DOHH2 (cell line): Measurements from ENCODE around the gene LRRFIP2.
"Not testable (repeated sequence)": the region's sequence is repeated elsewhere in the genome, so short reads cannot be mapped to it uniquely, and the experiment has no call there.

ENCODE experiments used
- H3F3A ChIP-seq: fragments of 200-600 bp; sonication (generic), shearing (Covaris generic); 2 replicates; pipeline ENCODE4 v1.6.0; 2016; ENCODE audit warnings: antibody characterized with exemption, mild to moderate bottlenecking; ENCODE audit not compliant: control insufficient read depth, insufficient read depth
- H3K27ac ChIP-seq: fragments of 200-600 bp; sonication (generic); 2 replicates; pipeline ENCODE4 v1.5.1; 2014; ENCODE audit warnings: low read depth, mild to moderate bottlenecking, low read length, moderate library complexity
- H3K27me3 ChIP-seq: fragments of 200-600 bp; sonication (generic); 2 replicates; pipeline ENCODE4 v1.6.1; 2014; ENCODE audit warnings: mild to moderate bottlenecking, low read length, mixed read lengths; ENCODE audit not compliant: control insufficient read depth
- H3K36me3 ChIP-seq: fragments of 200-600 bp; sonication (generic); 2 replicates; pipeline ENCODE4 v1.6.1; 2014; ENCODE audit warnings: mild to moderate bottlenecking, low read length, moderate library complexity, mixed read lengths; ENCODE audit not compliant: control insufficient read depth
- H3K4me1 ChIP-seq: fragments of 200-600 bp; sonication (generic); 2 replicates; pipeline ENCODE4 v1.6.1; 2014; ENCODE audit warnings: mild to moderate bottlenecking, low read length, mixed read lengths; ENCODE audit not compliant: control insufficient read depth
- H3K4me2 ChIP-seq: fragments of 200-600 bp; sonication (generic); 2 replicates; pipeline ENCODE4 v1.6.0; 2014; ENCODE audit warnings: mild to moderate bottlenecking, low read length, moderate library complexity
- H3K4me3 ChIP-seq: fragments of 200-600 bp; sonication (generic); 2 replicates; pipeline ENCODE4 v1.5.1; 2014; ENCODE audit warnings: mild to moderate bottlenecking, low read length, mixed read lengths
- H3K79me2 ChIP-seq: fragments of 200-600 bp; sonication (generic); 2 replicates; pipeline ENCODE4 v1.6.1; 2014; ENCODE audit warnings: mild to moderate bottlenecking, low read length, mixed read lengths; ENCODE audit not compliant: control insufficient read depth
- H3K9me2 ChIP-seq: fragments of 200-600 bp; sonication (generic); replicated peaks from 2 replicates; pipeline ENCODE4 v1.6.1; 2014; ENCODE audit warnings: mild to moderate bottlenecking, low read length, mixed read lengths; ENCODE audit not compliant: control insufficient read depth
- H3K9me3 ChIP-seq: fragments of 200-600 bp; sonication (generic); 2 replicates; pipeline ENCODE4 v1.6.1; 2014; ENCODE audit warnings: antibody characterized with exemption, low read length, mixed read lengths; ENCODE audit not compliant: control insufficient read depth, insufficient read depth
- H4K20me1 ChIP-seq: fragments of 200-600 bp; sonication (generic); 2 replicates; pipeline ENCODE4 v1.6.0; 2014; ENCODE audit warnings: low read depth, mild to moderate bottlenecking, antibody characterized with exemption, low read length, moderate library complexity; ENCODE audit not compliant: control insufficient read depth, insufficient read depth
- CTCF ChIP-seq: fragments of 200-600 bp; sonication (generic); IDR thresholded peaks from one replicate; pipeline ENCODE4 v1.5.1; 2014; ENCODE audit warnings: antibody characterized with exemption, mild to moderate bottlenecking, low read depth, low read length; ENCODE audit not compliant: poor library complexity, severe bottlenecking
- EZH2phosphoT487 ChIP-seq: fragments of 200-600 bp; sonication (generic); IDR thresholded peaks from 2 replicates; pipeline ENCODE4 v1.6.1; 2017; ENCODE audit warnings: borderline replicate concordance, mild to moderate bottlenecking, antibody characterized with exemption, low read length, moderate library complexity, mixed read lengths

The LRRFIP2 gene

GRCh38 chr3:37216597-37217097, 42.3 kb upstream of the LRRFIP2 start:
- Histone ChIP-seq H4K20me1 (no peaks in the 10 kb centered on the region), H3K27me3 (0 out of 2 replicates have a peak, but pooled peaks cover 5% of the 10 kb centered on the region)
- no peak for TF ChIP-seq CTCF
- TF ChIP-seq EZH2phosphoT487, result no peak

GRCh38 chr3:37214076-37214475, 39.7 kb upstream of the LRRFIP2 start:
- no peak for TF ChIP-seq EZH2phosphoT487
- TF ChIP-seq CTCF, result no peak
- Histone ChIP-seq H3K27me3 (no peaks in the 10 kb centered on the region), H3K36me3 (no peaks in the 10 kb centered on the region)

More at GRCh38 chr3:37216597-37217097, 42.3 kb upstream of the LRRFIP2 start:
- Histone ChIP-seq H3K79me2 (no peaks in the 10 kb centered on the region), H3K4me3 (no peak overlapping the region), H3K9me2 (no peaks in the 10 kb centered on the region), H3K4me2 (no peak overlapping the region), H3K9me3 (peaks cover 9% of the 10 kb centered on the region; the same call in 1 of the 2 replicates), H3K36me3 (no peaks in the 10 kb centered on the region), H3F3A (no peaks in the 10 kb centered on the region), H3K27ac (no peak overlapping the region), H3K4me1 (no peaks in the 10 kb centered on the region)

DNA sequence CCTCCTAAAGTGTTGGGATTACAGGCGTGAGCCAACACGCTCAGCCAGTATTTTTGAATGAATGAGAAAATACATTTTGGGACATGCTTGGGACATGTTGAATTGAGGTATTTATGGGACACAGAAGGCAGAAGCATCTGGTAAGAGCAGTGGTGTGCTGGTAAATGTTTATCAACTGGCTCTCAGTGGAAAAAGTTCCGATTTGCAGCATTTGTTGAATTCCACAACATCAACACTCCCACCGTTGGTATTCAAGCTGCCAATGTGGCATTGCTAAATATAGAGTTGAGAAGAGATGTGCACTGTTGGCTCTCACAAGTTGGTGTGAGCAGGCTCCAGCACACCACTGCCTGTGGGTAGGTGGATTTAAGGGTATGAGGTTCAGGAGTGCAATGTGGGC, 35.8 kb upstream of the LRRFIP2 start:
- Histone ChIP-seq H3K9me2 (no peaks in the 10 kb centered on the region), H3K79me2 (no peaks in the 10 kb centered on the region), H4K20me1 (no peaks in the 10 kb centered on the region), H3K36me3 (no peaks in the 10 kb centered on the region), H3K27ac (no peak overlapping the region), H3K9me3 (no peaks in the 10 kb centered on the region), H3K4me2 (no peak overlapping the region), H3K4me3 (no peak overlapping the region), H3K4me1 (no peaks in the 10 kb centered on the region), H3F3A (no peaks in the 10 kb centered on the region), H3K27me3 (no peaks in the 10 kb centered on the region)
- TF ChIP-seq EZH2phosphoT487, result no peak
- no peak for TF ChIP-seq CTCF

More at GRCh38 chr3:37214076-37214475, 39.7 kb upstream of the LRRFIP2 start:
- Histone ChIP-seq H3F3A (no peaks in the 10 kb centered on the region), H3K9me2 (no peaks in the 10 kb centered on the region), H3K4me3 (no peak overlapping the region), H4K20me1 (no peaks in the 10 kb centered on the region), H3K27ac (no peak overlapping the region), H3K4me1 (no peaks in the 10 kb centered on the region), H3K79me2 (no peaks in the 10 kb centered on the region), H3K9me3 (peaks cover 9% of the 10 kb centered on the region; the same call in 1 of the 2 replicates), H3K4me2 (no peak overlapping the region)

DNA sequence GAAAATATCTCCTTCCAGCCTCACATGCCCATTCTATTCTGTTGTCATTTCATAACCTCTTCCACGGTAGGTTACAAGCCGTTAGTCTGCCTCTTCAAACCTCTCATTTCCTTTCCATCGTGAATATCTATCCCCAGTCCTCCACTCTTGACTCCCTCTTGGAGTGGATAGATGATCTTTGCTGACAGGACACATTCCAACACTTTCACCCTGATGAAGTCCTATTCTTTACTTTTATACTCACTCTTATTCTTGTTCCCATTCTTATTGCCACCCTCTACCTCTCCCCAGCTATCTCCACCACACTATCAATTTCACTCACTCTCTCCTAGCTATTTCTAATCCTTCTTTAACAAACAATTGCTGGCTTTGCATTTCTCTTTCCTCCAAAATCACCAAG, 34.2 kb upstream of the LRRFIP2 start:
- not testable (repeated sequence) for H3K79me2 ChIP-seq, H3K27me3 ChIP-seq, H3K36me3 ChIP-seq, H3K9me2 ChIP-seq, H3K9me3 ChIP-seq, H3F3A ChIP-seq, H3K4me1 ChIP-seq, H3K4me2 ChIP-seq, H3K27ac ChIP-seq, H4K20me1 ChIP-seq, H3K4me3 ChIP-seq

DNA sequence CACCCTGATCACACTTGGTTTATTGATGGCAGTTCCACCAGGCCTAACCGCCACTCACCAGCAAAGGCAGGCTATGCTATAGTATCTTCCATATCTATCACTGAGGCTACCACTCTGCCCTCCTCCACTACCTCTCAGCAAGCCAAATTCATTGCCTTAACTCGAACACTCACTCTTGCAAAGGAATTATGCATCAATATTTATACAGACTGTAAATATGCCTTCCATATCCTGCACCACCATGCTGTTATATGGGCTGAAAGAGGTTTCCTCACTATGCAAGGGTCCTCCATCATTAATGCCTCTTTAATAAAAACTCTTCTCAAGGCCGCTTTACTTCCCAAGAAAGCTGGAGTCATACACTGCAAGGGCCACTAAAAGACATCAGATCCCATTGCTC, 33.6 kb upstream of the LRRFIP2 start:
- H3K79me2 ChIP-seq, H3K4me3 ChIP-seq, H3K4me1 ChIP-seq, H3K9me3 ChIP-seq, H3K9me2 ChIP-seq, H3K27ac ChIP-seq, H3K4me2 ChIP-seq, H3F3A ChIP-seq, H4K20me1 ChIP-seq, H3K27me3 ChIP-seq, H3K36me3 ChIP-seq: not testable (repeated sequence)

- not testable (repeated sequence) for H3K36me3 ChIP-seq, H3K79me2 ChIP-seq, H3K9me2 ChIP-seq, H3K27me3 ChIP-seq, H3K9me3 ChIP-seq, H3K4me3 ChIP-seq, H3K27ac ChIP-seq, H3K4me2 ChIP-seq, H3K4me1 ChIP-seq, H4K20me1 ChIP-seq, H3F3A ChIP-seq
Measured at GRCh38 chr3:37206041-37206440, 31.7 kb upstream of the LRRFIP2 start.
